Tibial nerve (tissue), 4 donors: ENCODE measurements around the gene CYP2U1.

Source experiments
- CTCF ChIP-seq, 5 experiments: fragments of 200-600 bp in 3 of 5; fragments of 450-650 bp in 2 of 5; sonication (generic) in 3 of 5; IDR thresholded peaks; one replicate each; pipeline ENCODE4 v1.5.1; 2016 to 2019; ENCODE audit warnings: antibody characterized with exemption in 5 of 5, mild to moderate bottlenecking in 3 of 5, moderate library complexity in 2 of 5
- EP300 ChIP-seq, 2 donors: sonication (generic); formaldehyde crosslinking; IDR thresholded peaks; one replicate each; pipeline ENCODE4 v1.6.1; 2017; ENCODE audit warnings: antibody characterized with exemption in 2 of 2, mild to moderate bottlenecking in 1 of 2
- POLR2A ChIP-seq, 2 donors: fragments of 450-650 bp; IDR thresholded peaks; one replicate each; pipeline ENCODE4 v1.6.1; 2017; ENCODE audit warnings: antibody characterized with exemption in 2 of 2, mild to moderate bottlenecking in 2 of 2, moderate library complexity in 2 of 2

GRCh38 chr4:107931775-107932321, 499 bp downstream of the CYP2U1 start:
- TF ChIP-seq CTCF (IDR thresholded peaks at IDR 0.05) (no peak), POLR2A (IDR thresholded peaks at IDR 0.05) (no peak), EP300 (IDR thresholded peaks at IDR 0.05) (no peak)
